Karpas-422 (cell line): ENCODE data around the gene BMAL2. TPM values are rescaled to one million over a fixed set of nuclear protein-coding genes. Genes with fewer than 3 reads are reported as not detected.

Source experiments
- DNase-seq: peaks from one replicate; pipeline ENCODE4 v3.0.0-alpha.2; 2015
- H2AFZ ChIP-seq: fragments of 200-600 bp; sonication (generic); 2 replicates; pipeline ENCODE4 v1.6.1; 2014; ENCODE audit warnings: antibody characterized with exemption, low read length, mixed read lengths
- H3K27ac ChIP-seq: fragments of 200-600 bp; sonication (generic); 2 replicates; pipeline ENCODE4 v1.5.1; 2014; ENCODE audit warnings: mild to moderate bottlenecking, low read length, moderate library complexity
- H3K27me3 ChIP-seq: fragments of 200-600 bp; sonication (generic); 2 replicates; pipeline ENCODE4 v1.6.1; 2014; ENCODE audit warnings: low read length, mixed read lengths
- H3K36me3 ChIP-seq: fragments of 200-600 bp; sonication (generic); 2 replicates; pipeline ENCODE4 v1.6.1; 2014; ENCODE audit warnings: low read length, mixed read lengths; ENCODE audit not compliant: insufficient read depth
- H3K4me1 ChIP-seq: fragments of 200-600 bp; sonication (generic); 2 replicates; pipeline ENCODE4 v1.6.1; 2014; ENCODE audit warnings: mild to moderate bottlenecking, low read length, mixed read lengths
- H3K4me2 ChIP-seq: fragments of 200-600 bp; sonication (generic); 2 replicates; pipeline ENCODE4 v1.6.1; 2014; ENCODE audit warnings: low read length, low read depth, mild to moderate bottlenecking; ENCODE audit not compliant: poor library complexity, severe bottlenecking
- H3K4me3 ChIP-seq: fragments of 200-600 bp; sonication (generic); 2 replicates; pipeline ENCODE4 v1.5.1; 2014; ENCODE audit warnings: mild to moderate bottlenecking, antibody characterized with exemption, low read length, mixed read lengths
- H3K79me2 ChIP-seq: fragments of 200-600 bp; sonication (generic); 2 replicates; pipeline ENCODE4 v1.6.1; 2014; ENCODE audit warnings: mild to moderate bottlenecking, low read length, mixed read lengths
- H3K9ac ChIP-seq: fragments of 200-600 bp; sonication (generic); 2 replicates; pipeline ENCODE4 v1.6.0; 2014; ENCODE audit warnings: low read length
- H3K9me2 ChIP-seq: fragments of 200-600 bp; sonication (generic), shearing (Covaris generic); replicated peaks from 2 replicates; pipeline ENCODE4 v1.6.0; 2014; ENCODE audit warnings: mild to moderate bottlenecking, low read length, moderate library complexity; ENCODE audit not compliant: insufficient read depth
- H3K9me3 ChIP-seq: fragments of 300-700, 200-600 bp; sonication (generic); 2 replicates; pipeline ENCODE4 v1.6.1; 2014; ENCODE audit warnings: low read length, mixed read lengths
- H4K20me1 ChIP-seq: fragments of 200-600 bp; sonication (generic); 2 replicates; pipeline ENCODE4 v1.6.1; 2014; ENCODE audit warnings: mild to moderate bottlenecking, antibody characterized with exemption, low read length, low read depth; ENCODE audit not compliant: insufficient read depth
- total RNA-seq: library from RNA; depleted of rRNA; stranded (reverse); fragments of >200 nt; shearing (Covaris generic); gene quantifications from 2 replicates; pipeline ENCODE4 v1.2.3, GENCODE V29; 2014; ENCODE audit warnings: low replicate concordance

Gene BMAL2
- total RNA-seq, 1 experiment from 2014 or later: not detected

DNA sequence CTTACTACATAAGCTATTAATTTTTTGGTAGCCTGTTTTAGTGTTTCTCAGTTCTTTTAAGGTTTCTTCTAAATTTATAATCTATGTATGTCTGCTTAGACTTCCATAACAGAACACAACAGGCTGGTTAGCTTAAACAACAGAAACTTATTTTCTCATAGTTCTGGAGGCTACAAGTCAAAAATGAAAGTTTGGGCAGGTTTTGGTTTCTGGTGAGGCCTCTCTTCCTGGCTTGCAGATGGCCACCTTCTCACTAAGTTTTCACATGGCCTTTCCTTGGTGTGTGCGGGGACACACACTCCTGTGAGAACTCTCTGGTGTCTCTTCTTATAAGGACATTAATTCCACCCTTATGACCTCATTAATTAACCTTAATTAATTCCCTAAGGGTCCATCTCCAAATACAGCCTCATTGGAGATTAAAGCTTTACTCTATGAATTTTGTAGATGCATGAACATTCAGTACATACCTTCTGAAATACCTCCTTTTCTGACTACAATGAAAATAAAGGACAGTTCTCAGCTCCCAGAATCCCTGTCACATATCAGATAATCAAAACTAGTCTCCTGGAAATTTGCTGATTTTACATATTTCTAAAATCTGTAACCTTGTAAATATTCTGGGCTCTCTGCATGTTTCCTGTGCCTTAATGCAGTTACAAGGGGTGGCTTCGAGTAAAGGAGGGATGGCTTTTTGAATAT, 23.2 kb upstream of the BMAL2 start:
- Histone ChIP-seq H3K9me2 (no peaks in the 10 kb centered on the region), H3K9ac (no peak overlapping the region), H2AFZ (no peak overlapping the region), H3K27me3 (no peaks in the 10 kb centered on the region), H3K4me3 (no peak overlapping the region), H3K79me2 (no peaks in the 10 kb centered on the region), H3K4me2 (no peak overlapping the region), H3K36me3 (no peaks in the 10 kb centered on the region), H3K4me1 (no peaks in the 10 kb centered on the region), H3K27ac (no peak overlapping the region), H4K20me1 (no peaks in the 10 kb centered on the region), H3K9me3 (no peaks in the 10 kb centered on the region)
- DNase-seq: no peak

DNA sequence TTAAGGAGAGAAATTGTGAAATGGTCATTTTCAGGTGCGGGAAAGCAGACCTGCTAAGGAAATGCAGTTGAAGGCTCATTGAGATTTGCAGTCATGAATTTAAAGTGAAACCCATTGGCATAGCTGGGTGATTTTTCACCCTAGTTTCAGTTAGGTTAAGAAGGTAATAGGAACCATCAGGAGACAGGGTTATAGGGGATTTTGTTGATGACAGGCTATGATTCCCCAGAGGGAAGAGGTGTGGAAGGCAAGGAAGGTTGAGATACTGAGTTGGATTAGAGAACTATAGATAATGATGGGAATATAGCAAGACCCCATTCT, 22.7 kb upstream of the BMAL2 start:
- Histone ChIP-seq H3K4me3 (no peak overlapping the region), H3K4me1 (no peaks in the 10 kb centered on the region), H2AFZ (no peak overlapping the region), H3K9me3 (no peaks in the 10 kb centered on the region), H3K27me3 (no peaks in the 10 kb centered on the region), H4K20me1 (no peaks in the 10 kb centered on the region), H3K27ac (no peak overlapping the region), H3K79me2 (no peaks in the 10 kb centered on the region), H3K36me3 (no peaks in the 10 kb centered on the region), H3K9ac (no peak overlapping the region), H3K4me2 (no peak overlapping the region), H3K9me2 (no peaks in the 10 kb centered on the region)
- DNase-seq: no peak

DNA sequence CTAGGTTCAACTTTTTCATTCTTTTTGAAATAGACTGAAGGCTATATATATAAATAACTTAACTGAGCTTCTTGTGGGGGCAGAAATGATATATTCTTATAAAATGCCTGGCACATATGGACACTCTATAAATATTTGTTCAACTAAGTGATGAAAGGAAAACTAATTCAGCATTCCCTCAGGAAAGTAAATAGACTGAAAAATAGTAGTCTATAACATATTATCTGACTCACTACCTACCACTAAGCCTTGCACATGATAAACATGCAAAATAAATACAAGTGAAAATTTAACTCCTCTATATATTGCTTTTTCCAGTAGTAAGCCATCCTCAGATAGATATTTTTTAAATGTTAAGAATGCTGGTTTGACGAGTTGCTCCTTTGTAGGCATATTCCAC, 15.7 kb upstream of the BMAL2 start:
- Histone ChIP-seq H3K9ac (no peak overlapping the region), H3K4me3 (no peak overlapping the region), H3K79me2 (no peaks in the 10 kb centered on the region), H3K9me3 (no peaks in the 10 kb centered on the region), H3K27me3 (no peaks in the 10 kb centered on the region), H4K20me1 (no peaks in the 10 kb centered on the region), H3K4me1 (no peaks in the 10 kb centered on the region), H3K27ac (no peak overlapping the region), H2AFZ (no peak overlapping the region), H3K36me3 (no peaks in the 10 kb centered on the region), H3K9me2 (no peaks in the 10 kb centered on the region), H3K4me2 (no peak overlapping the region)
- no peak for DNase-seq

DNA sequence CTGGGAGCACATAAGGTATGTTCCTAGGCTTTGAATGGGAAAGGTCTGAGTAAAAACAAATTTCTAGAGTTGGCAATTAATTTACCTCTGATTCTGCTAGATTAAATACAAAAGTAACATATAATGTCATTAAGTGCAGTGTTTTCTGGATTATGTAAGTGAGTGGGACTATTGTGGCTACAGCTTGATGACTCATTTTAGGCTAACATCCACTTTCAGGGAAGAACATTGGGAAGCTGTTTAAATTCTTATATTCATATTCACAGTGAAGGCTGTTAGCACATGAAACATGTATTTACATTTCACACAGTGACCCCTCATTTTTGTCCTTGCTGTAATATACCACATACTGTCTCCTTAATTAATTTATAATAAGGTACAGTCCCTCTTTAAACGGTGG, 13.2 kb upstream of the BMAL2 start:
- H3K4me2 ChIP-seq: no peak overlapping the region
- no peaks in the 10 kb centered on the region for H3K9me2 ChIP-seq
- no peaks in the 10 kb centered on the region for H3K79me2 ChIP-seq
- H3K4me1 ChIP-seq: no peaks in the 10 kb centered on the region
- DNase-seq: no peak
- H4K20me1 ChIP-seq: no peaks in the 10 kb centered on the region
- H3K9me3 ChIP-seq: no peaks in the 10 kb centered on the region
- H3K36me3 ChIP-seq: no peaks in the 10 kb centered on the region
- H3K27me3 ChIP-seq: no peaks in the 10 kb centered on the region
- no peak overlapping the region for H3K4me3 ChIP-seq
- no peak overlapping the region for H3K9ac ChIP-seq
- H2AFZ ChIP-seq: no peak overlapping the region
- no peak overlapping the region for H3K27ac ChIP-seq

DNA sequence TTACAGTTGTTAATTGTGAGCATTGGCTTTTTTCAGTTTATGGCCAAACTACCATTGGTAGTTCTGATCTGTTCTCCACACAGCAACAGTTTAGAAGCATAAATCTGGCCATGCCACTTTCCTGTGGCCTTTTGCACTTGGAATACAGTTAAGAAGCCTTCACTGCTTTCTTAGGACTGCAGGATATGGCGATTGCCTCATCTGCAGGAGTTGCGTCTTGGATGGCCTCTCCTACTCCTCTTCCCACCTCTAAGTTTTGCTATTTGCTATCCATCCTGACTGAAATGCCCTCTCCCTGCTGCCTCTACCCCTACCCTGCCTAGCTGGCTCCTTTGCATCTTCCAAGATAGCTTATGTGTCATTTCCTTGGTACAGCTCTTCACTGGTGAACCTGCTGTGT, 12.8 kb upstream of the BMAL2 start:
- no peak overlapping the region for H2AFZ ChIP-seq
- no peaks in the 10 kb centered on the region for H3K27me3 ChIP-seq
- H4K20me1 ChIP-seq: no peaks in the 10 kb centered on the region
- H3K9me2 ChIP-seq: no peaks in the 10 kb centered on the region
- no peak overlapping the region for H3K9ac ChIP-seq
- DNase-seq: no peak
- no peak overlapping the region for H3K4me2 ChIP-seq
- H3K4me1 ChIP-seq: no peaks in the 10 kb centered on the region
- H3K36me3 ChIP-seq: no peaks in the 10 kb centered on the region
- no peaks in the 10 kb centered on the region for H3K9me3 ChIP-seq
- H3K79me2 ChIP-seq: no peaks in the 10 kb centered on the region
- no peak overlapping the region for H3K27ac ChIP-seq
- H3K4me3 ChIP-seq: no peak overlapping the region

DNA sequence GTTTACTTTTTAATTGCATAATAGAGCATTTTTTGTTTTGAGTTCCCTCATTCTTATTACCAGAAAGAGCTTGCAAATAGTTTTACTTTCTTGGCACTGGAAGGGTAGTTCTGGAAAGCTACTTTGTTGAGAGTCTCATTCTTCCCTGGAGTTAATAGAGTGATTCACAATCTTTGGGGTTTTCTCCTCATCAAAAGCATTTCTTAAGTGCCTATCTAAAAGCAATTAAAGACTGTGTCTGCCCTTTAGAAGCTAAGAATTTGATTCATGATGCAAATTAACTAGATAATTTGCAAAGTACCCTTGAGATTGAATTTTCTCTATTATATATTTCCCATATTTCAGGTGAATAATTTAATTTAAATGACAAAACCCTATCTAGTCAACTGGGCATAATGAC, 8.1 kb upstream of the BMAL2 start:
- Histone ChIP-seq H3K9ac (no peak overlapping the region), H2AFZ (no peak overlapping the region), H3K4me3 (no peak overlapping the region), H3K79me2 (no peaks in the 10 kb centered on the region), H3K27ac (no peak overlapping the region), H3K4me2 (no peak overlapping the region), H3K4me1 (no peaks in the 10 kb centered on the region), H3K36me3 (no peaks in the 10 kb centered on the region), H4K20me1 (no peaks in the 10 kb centered on the region), H3K27me3 (no peaks in the 10 kb centered on the region), H3K9me2 (no peaks in the 10 kb centered on the region), H3K9me3 (no peaks in the 10 kb centered on the region)
- no peak for DNase-seq

DNA sequence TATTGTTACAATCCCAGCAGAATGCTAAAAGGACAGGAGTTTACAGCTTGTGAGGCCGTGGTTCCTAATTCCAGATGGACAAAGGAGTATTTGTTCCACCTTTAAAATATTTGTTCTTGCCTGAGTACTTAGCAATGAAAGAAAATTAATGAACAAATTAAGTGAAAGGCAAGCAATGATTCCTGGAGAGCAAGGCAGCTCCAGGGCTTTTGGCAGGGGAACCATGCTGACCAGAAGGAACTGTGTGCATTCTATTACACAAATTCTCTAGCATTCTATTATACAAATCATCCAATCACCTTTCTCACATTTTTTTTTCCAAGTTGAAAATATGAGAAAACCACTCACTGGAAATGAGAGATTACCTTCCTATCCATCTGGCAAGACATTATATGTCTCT, 1.8 kb upstream of the BMAL2 start:
- no peak overlapping the region for H3K4me2 ChIP-seq
- H3K4me3 ChIP-seq: no peak overlapping the region
- H3K4me1 ChIP-seq: peaks cover 8% of the 10 kb centered on the region; the same call in 1 of the 2 replicates
- H2AFZ ChIP-seq: no peak overlapping the region
- no peaks in the 10 kb centered on the region for H3K36me3 ChIP-seq
- no peak overlapping the region for H3K9ac ChIP-seq
- H3K9me3 ChIP-seq: no peaks in the 10 kb centered on the region
- H3K9me2 ChIP-seq: no peaks in the 10 kb centered on the region
- no peaks in the 10 kb centered on the region for H3K79me2 ChIP-seq
- no peak for DNase-seq
- no peaks in the 10 kb centered on the region for H4K20me1 ChIP-seq
- no peak overlapping the region for H3K27ac ChIP-seq
- no peaks in the 10 kb centered on the region for H3K27me3 ChIP-seq

DNA sequence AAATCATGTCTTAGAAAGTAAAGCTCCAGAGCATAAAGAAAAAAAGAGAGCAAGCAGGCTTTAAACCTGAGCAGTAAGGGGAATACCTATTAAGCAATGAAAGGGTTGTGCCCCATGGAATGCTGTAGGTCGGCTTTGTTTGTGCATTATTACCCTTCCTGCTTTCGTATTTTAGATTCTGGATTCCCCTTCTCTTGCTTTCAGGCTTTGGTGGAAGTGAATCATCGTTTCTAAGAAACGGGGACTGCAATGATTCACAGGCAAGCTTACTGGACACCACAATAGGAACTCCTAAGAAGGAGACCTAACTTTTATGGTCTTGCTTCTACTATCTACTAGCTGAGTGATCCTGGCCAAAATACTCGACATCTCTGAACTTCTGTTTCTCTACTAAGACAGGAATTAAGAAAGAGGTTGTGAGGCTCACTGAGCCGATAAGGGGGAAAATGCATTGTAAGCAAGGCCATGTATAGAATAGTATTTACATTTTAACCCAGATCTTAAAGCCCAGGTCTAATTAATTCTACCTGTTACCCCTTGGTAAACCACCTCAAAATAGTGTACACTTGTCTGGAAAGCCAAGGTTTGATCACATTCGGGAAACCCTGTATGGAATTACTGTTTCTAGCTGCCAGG, 1.2 kb upstream of the BMAL2 start:
- H3K4me1 ChIP-seq: peaks cover 8% of the 10 kb centered on the region; the same call in 1 of the 2 replicates
- no peaks in the 10 kb centered on the region for H3K79me2 ChIP-seq
- H3K9ac ChIP-seq: no peak overlapping the region
- no peaks in the 10 kb centered on the region for H4K20me1 ChIP-seq
- no peaks in the 10 kb centered on the region for H3K27me3 ChIP-seq
- no peaks in the 10 kb centered on the region for H3K36me3 ChIP-seq
- no peaks in the 10 kb centered on the region for H3K9me3 ChIP-seq
- no peak overlapping the region for H3K4me3 ChIP-seq
- H2AFZ ChIP-seq: no peak overlapping the region
- no peaks in the 10 kb centered on the region for H3K9me2 ChIP-seq
- H3K4me2 ChIP-seq: no peak overlapping the region
- DNase-seq: no peak
- H3K27ac ChIP-seq: no peak overlapping the region
